SW 1271 (cell line): Measurements from ENCODE around the gene IFNA16.
"Not testable (repeated sequence)": the region's sequence is repeated elsewhere in the genome, so short reads cannot be mapped to it uniquely, and the experiment has no call there.

ENCODE experiments used
- DNase-seq, 2 experiments: peaks; one replicate each; lab custom pipeline; 2025; lab: John Stamatoyannopoulos, UW

IFNA16 gene

DNA sequence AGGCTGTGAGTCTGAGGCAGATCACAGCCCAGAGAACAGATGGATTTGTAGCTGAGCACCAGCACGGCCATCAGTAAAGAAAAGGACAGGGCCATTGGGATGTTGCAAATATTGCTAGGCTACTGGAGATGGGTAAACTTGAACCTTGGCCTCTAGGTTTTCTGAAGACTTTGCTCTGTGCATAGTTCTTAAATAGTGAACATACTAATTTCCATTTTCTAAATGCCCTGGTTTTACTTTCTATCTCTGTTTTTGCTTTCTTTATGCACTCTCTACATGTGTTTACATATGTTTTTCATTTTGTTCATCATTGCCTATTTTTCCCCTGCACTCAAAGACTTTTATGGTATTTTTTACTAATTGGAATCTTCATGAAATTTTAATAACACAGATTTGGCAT lies at the start of gene IFNA16:
IFNA16 (minus strand) TSS at position 101 of the 400 bp plus-strand sequence; CDS start at position 95, 6 bp downstream.
- not testable (repeated sequence) for DNase-seq

GRCh38 chr9:21265421-21266189 lies 48.5 kb upstream of the IFNA16 start:
- no peak for DNase-seq

DNA sequence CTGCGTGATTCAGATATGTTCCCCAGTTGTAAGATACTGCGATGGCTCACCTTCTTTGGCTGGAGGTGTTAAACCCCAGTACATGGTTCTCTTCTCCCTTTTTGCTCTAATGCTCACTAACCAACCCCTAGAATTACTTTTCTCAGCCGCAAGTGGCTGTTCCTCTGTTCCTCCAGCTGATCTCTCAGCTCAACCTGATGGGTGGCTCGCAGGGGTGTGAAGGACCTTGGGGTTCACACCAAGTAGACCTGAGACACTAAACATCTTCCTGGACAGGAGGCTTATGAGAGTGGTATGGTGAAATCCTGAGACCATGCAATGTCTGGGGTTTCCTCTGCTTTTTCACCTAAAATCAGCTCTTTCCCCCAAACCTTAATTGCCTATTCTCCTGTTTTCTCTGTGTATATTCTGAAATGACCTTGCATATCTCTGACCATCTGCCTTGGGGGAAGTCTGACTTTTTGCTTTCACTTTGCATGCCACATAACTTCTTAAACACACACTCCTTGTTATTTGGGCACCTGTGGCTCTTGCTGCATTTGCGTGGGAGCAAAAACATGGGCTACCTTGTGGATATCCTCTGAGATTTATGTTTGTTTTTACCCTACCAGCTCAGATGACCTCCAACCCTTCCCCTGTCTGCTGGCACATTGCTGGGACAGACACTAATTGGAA lies 38.6 kb upstream of the IFNA16 start:
- DNase-seq: no peak

DNA sequence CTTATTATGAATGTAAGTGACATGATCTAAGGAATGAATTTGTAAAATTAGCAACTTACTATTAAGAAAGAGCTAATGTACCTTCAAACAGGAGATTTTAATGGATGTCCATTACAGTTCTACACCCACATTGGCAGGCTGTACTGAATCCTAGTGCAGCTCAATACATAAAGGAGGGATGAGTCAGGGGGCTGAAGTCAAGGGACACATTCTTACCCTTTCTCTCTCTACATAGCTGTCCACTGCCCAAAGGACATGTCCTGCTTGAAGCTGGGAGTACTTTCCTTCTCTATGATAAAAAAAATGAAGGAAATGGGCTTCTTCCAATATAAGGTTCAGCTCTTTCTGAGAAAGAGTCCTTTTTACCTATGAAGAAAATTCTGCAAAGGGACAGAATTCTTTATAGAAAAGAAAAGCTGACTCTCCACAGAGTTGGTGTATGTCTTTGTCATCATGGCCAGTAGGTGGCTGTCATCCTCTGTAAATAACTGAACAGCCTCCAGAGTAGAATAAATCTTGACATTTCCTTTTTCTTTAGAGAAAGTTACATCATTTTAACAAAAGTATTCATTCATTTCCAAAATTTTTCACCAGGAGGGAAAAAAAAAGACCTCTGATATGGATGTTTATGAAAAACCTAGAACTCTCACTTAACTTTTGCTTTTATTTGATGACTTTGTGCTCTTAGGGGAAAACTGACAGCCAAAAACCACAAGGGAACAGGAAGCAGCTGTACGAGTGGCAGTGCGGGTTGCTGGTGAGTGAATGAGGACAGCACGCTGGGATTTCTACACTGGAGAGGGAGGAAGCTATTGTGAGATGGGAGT lies 35.8 kb upstream of the IFNA16 start:
- DNase-seq: peak in 1 of 2 experiments; percentile 9

DNA sequence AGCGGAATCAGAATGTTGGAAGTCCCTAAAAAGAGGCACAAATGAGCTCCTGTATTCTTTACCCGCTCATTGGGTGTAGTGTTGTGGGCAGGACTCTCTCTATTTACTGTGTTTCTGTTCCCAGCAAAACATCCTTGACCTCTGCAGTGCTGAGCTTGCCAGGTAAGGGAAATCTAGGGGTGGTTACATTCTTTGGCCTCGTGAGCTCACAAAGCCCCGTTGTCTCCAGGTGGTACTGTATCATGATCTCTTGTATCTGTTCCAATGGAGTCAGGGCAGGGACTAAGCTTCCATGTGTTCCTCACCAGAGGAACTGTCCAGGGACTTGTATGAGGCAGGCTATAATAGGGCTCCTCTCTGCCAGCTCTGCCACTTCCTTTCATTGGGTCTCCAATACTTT lies 34.5 kb upstream of the IFNA16 start:
- DNase-seq: no peak

GRCh38 chr9:21251190-21251589 lies 34.1 kb upstream of the IFNA16 start:
- DNase-seq: no peak

GRCh38 chr9:21244836-21245235 lies 27.7 kb upstream of the IFNA16 start:
- no peak for DNase-seq

- no peak for DNase-seq
Observed at GRCh38 chr9:21239911-21240310, 22.8 kb upstream of the IFNA16 start, which contains the start of gene IFNA14. IFNA14 (minus strand) TSS chr9:21240005; CDS start chr9:21239935, 70 bp downstream.

DNA sequence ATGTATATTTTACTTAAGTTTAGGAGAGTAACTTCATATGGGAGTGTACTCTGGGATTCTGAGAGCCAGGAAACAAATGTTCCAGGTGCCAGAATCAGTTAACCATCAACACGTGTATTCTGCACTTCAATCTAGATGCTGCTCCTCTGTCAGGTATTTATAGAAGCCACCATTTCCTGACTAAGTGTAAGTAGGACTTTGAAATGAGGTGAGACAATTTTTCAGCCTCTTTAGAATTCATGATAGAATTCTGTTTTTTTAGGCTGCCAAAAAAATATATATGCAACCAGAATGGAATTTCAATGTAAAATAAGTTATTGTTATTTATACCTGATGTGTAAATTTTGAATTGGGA lies 19.2 kb upstream of the IFNA16 start:
- DNase-seq: not testable (repeated sequence)

- DNase-seq: peak in 1 of 2 experiments; percentile 24
Observed at GRCh38 chr9:21235468-21236359, 18.6 kb upstream of the IFNA16 start.

GRCh38 chr9:21234153-21234687 lies 17.1 kb upstream of the IFNA16 start:
- no peak for DNase-seq

GRCh38 chr9:21233258-21233657 lies 16.1 kb upstream of the IFNA16 start:
- no peak for DNase-seq

GRCh38 chr9:21228122-21228521 lies 11.0 kb upstream of the IFNA16 start, which contains the start of gene IFNA17:
IFNA17 (minus strand) TSS chr9:21228222; CDS start chr9:21228173, 49 bp downstream.
- no peak for DNase-seq

DNA sequence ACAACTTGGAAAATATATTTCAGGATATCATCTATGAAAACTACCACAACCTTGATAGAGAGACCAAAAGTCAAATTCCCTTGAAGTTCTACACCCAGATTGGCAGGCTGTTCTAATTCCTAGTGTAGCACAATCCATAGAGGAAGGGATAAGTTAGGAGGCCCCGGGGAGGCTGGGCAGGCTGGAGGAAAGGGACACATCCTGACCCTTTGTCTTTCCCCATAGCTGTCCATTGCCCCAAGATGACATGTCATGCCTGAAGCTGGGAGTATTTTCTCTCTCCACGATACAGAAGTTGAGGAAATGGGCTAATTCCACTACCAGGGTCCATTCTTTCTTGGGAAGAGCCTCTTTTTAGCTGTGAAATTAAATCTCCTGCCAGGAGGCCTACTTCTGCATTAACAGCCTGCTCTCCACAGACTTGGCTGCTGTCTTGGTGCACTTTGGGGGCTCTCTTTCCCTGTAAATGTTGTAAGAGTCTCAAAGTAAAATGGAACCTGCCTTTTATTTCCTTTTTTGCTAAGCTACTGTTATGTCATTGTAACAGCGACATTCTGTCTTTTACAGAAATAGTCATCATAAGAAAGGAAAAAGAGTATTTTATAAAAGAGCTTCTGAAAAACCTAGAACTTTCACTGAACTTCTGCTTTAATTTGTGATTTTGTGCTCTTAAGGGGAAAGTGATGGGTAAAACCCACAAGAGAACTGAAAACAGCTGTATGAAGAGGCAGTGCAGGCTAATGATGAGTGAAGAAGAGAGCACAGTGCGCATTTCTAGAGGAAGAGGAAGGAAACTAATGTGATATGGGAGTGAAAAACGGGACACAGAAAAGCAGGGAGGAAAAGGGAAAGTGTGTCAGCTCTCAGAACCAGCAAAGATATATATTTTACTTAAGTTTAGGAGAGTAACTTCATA lies 3.4 kb downstream of the IFNA16 start:
- peak in 1 of 2 experiments; percentile 0 for DNase-seq

DNA sequence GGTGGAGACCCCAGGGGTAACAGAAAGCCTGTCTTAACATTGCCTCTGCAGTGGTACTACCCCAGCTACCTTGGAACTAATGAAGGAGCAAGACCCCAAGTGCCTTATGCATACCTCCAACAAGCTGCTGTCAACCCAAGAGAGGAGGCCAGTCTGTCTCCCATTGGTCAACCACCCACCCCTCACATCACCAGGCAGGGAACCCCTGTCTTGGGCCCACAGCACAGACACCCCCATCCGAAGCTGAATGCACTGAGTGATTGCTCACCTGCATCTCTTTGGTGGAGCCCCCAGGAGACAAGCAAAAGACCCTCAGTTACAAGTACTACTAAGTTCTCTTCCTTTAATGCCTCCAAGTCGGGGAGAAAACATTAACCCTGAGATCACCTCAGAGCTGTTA lies 5.0 kb downstream of the IFNA16 start:
- DNase-seq: not testable (repeated sequence)

GRCh38 chr9:21210782-21211181 lies 6.3 kb downstream of the IFNA16 start:
- DNase-seq: not testable (repeated sequence)

GRCh38 chr9:21210311-21210710 lies 6.8 kb downstream of the IFNA16 start:
- DNase-seq: no peak

- not testable (repeated sequence) for DNase-seq
Observed at GRCh38 chr9:21207043-21207442, 10.1 kb downstream of the IFNA16 start, which contains the start of gene IFNA10. IFNA10 (minus strand) TSS chr9:21207143; CDS start chr9:21207097, 46 bp downstream.

GRCh38 chr9:21205204-21205603 lies 11.9 kb downstream of the IFNA16 start:
- no peak for DNase-seq

DNA sequence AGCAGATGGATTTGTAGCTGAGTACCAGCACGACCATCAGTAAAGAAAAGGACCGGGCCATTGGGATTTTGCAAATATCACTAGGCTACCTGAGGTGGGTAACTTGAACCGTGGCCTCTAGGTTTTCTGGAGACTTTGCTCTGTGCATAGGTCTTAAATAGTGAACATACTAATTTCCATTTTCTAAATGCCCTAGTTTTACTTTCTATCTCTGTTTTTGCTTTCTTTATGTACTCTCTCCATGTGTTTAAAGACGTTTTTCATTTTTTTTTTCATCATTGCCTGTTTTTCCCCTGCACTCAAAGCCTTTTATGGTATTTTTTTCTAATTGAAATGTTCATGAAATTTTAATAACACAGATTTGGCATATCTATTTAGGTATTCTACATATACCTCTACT lies 15.0 kb downstream of the IFNA16 start, which contains the start of gene IFNA7:
IFNA7 (minus strand) TSS at position 101 of the 400 bp plus-strand sequence; CDS start at position 61, 40 bp downstream.
- DNase-seq: not testable (repeated sequence)
